Erythroblast (primary cell): ENCODE results near the gene HS6ST2.

ENCODE experiments used
- GATA1 ChIP-seq: IDR thresholded peaks from 2 replicates; pipeline ENCODE4 v1.6.1; 2011; ENCODE audit warnings: low read depth, mild to moderate bottlenecking, control low read depth, low read length, moderate library complexity
- POLR2A ChIP-seq: IDR thresholded peaks from 2 replicates; pipeline ENCODE4 v1.6.1; 2011; ENCODE audit warnings: mild to moderate bottlenecking, low read length

DNA sequence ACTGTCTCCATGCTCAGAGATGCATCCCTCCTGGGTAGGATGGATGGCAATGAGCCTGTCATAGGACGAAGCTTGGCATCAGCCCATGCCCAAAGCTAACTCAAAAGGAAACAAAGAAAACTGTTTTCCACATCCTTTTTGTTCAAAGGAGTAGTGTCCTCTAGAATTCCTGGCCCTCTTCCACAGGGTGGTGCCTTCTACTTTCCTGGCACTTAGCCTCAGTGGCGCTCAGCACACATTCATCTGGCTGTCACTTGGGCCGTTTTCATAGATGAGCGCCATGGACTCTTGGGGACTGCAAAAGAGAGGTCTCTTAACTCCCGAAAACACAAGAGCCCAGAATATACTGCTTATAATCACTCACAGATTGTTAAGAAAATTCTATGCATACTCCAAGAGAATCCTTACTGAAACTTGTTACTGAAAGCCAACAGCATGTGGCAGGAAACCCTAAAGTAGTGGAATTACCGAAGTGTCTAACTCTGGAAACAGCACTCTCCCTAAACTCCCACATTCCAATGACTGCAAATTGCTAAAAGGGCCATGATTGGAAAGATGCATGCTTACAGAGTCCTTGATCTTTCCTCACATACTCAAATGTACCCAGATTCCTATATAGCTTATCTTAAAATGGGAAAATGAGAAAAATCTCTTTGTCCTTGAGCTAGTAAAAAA lies 110.0 kb downstream of the HS6ST2 start:
- TF ChIP-seq POLR2A (no peak), GATA1 (no peak)
